ENCODE data around the gene SAMMSON. TPM values are rescaled to one million over a fixed set of nuclear protein-coding genes. Genes with fewer than 3 reads are reported as not detected.

The SAMMSON gene
- total RNA-seq, 1 donor from 2014 or later = 0.08 TPM

DNA sequence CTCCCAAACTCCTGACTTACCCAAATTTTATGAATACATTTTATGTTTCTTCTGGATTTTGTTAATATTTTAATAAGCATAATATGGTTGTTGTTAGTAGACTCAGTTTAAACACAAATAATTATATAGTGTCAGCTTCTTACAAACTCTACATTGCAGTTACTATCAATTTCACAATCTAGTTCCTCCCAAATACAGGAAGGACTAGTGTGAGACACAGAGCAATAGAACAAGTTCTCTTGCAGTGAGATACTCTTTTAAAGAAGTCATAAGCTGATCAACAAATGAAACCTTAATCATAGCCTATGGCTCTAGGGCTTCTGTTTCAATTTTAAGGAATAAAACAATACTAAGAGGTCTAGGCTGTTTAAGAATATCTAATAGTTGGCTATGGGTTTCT lies 86.1 kb downstream of the SAMMSON start:
- no peak for DNase-seq (ENCODE audit: low read depth)

DNA sequence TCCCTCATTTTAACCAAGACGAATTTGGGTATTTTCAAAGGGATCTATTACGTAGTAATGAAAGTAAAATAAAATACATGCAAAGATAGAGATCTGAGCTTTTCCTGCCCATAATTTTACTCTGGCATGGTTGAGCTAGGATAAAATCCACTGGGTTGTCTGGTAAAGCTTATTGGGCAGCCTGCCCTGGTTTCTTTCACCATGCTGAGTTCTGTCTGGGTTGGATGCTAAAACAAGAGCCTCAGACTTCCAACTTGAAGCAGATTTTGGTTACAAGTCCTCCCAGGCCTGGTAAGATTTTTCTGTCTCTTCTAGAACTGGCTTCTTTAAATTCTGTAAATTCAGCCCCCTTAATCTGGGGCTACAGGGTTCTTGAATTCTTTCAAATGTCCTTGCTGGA lies 86.8 kb downstream of the SAMMSON start:
- DNase-seq (ENCODE audit: low read depth) = no peak

DNA sequence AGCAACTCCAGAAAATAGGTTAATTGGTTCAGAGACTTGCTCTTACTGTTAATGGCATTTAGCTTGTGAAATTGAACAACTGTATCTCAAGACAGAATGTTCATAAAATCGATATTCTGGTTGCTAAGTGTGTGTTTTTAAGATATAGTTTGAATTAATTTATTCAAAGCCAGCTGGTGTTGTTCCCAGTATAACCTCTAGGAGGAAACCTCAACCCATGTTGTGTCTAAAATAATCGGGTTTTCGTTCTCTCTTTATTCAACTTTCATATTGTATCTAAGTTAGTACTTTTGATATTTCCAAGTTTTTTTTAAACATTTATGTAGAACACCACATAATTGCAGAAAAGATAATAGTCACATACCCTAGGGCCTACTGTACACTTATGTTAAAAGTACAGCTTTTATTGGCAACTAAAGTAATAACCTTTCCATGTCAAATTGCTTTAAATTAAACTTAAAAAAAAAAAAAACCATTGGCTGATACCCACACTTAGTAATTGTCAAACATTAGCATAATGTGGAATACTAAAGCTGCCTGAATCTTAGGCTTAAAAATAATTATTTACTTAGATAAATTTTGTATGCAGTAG lies 90.9 kb downstream of the SAMMSON start:
- peak; percentile 13 for DNase-seq (ENCODE audit: low read depth)

DNA sequence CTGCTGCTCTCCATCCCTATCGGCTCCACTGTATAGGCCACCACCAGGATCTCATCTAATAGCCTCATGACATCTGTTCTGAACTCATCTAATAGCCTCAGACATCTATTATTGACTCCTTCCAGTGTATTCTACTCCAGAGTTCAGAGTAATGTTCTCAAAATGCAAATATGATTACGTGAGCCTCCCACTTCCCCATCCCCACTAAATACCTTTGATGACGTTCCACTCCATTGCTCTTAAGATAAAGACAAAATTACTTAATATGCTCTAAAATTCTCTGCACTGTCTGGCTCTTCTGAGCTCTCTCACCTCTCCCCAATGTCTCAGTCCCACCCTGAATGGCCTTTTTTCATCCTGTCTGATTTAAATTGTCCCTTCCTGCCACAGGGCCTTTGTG lies 94.7 kb downstream of the SAMMSON start:
- no peak for DNase-seq (ENCODE audit: low read depth)

DNA sequence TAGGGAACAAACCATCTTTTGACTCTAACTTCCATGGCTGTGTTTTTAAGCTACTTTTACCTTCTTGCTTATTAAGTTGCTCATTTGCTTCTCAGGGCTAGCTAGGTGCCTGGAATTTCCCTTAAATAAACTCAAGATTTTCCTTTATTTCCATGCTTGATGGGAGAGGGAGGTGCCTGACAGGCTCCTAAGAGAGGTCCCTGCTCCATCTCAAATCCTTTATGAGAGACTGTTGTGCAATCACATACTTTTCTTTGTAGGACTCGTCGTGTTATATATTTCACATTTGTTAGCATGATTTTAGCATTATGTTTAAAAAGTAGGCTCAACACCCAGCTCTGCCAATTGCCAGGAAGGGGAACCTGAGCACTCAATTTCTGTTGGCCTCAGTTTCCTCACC lies 95.7 kb downstream of the SAMMSON start:
- no peak for DNase-seq (ENCODE audit: low read depth)

DNA sequence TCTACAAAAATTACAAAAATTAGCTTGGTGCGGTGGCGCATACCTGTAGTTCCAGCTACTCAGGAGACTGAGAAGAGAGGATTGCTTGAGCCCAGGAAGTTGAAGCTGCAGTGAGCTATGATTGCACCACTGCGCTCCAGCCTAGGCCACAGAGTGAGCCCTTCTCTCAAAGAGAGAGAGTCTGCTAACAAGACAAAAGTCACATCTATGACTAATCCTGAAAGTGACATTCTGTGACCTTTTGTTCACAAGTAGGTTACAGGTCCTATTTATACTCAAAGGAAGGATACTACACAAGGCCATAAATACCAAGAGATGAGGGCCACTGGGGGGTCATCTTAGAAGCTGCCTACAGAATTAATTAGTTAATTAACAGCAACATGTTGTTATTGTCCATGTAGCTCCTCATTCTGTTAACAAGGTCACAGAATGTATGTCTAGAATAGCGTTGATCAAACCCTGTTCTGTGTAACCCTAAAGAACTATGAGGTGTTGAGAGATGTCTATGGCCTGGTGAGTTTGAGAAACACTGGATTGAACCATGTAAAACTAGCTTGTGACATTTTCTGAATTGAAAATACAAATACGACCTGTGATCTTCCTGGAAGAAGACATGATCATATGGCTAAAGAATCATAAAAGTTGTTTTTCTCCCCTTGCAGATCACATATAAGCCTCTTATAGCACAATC lies 97.0 kb downstream of the SAMMSON start:
- DNase-seq (ENCODE audit: low read depth) = no peak

DNA sequence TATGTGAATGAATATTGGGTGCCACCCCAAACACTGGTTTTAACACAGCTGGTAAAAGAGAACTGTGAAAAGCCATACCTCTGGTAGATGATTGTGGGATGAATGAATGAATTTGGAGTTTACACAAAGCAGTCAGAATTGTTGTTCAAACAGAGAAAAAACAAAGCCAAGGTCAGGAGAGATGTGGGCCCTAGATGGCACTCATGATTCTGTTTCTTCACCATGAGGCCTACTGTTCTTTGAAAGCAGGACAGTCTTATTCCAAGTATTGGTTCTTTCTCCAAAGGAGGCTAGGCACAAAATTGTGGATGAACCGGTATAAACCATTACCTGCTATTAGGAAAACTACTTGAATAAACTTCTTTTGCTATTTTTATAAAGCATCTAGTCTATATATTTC lies 97.6 kb downstream of the SAMMSON start:
- DNase-seq (ENCODE audit: low read depth) = no peak

DNA sequence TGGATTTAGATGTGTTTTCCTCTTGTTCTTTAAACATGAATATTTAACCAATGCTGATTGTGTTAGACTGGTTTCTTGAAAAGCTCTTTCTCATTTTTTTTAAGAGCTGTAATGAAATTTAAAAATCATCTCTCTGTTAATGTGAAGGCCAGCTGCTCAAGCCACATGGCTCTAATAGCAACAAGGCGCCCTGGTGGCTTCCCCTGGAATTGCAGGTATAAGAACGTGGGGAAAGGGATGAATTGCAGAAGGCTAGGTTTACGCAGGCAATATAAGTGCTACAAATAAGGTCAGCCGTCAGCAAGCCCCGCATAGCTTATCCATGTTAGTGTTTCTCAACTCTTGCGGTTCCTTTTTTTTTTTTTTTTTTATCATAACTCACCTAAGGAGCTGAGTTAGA lies 108.5 kb downstream of the SAMMSON start:
- peak; percentile 5 for DNase-seq (ENCODE audit: low read depth)

DNA sequence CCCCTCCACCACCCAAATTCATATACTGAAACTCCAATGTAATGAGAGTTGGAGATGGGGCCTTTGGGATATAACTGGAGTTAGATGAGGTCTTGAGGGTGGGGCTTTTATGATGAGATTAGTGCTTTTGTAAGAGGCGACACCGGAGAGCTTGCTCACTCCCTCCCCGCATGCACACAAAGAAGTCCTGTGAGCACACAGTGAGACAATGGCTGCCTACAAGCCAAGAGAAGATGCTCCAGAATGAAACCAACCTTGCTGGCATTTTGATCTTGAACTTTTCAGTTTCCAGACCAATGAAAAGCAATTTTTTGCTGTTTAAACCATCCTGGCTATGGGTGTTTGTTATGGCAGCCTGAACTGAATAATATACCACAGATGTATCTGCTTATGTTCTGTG lies 109.0 kb downstream of the SAMMSON start:
- no peak for DNase-seq (ENCODE audit: low read depth)

DNA sequence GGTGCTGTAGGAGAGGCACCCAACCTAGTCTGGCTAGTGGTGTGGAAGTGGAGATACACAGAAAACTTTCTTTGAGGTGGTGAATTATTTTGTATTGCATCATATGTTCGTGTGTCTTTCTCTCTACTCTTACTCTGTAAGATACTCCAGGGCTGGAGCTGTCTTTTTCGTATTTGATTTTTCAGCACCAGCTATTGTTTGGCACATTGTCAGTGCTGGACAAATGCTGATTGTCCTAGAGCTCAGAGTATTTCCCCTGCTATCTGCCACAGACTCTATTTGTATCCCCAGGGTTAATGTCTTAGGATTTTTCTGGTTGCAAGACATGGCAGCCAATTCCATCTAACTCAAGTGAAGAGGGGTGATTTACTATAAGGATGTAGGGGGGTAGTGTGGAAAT lies 110.5 kb downstream of the SAMMSON start:
- DNase-seq (ENCODE audit: low read depth) = no peak

DNA sequence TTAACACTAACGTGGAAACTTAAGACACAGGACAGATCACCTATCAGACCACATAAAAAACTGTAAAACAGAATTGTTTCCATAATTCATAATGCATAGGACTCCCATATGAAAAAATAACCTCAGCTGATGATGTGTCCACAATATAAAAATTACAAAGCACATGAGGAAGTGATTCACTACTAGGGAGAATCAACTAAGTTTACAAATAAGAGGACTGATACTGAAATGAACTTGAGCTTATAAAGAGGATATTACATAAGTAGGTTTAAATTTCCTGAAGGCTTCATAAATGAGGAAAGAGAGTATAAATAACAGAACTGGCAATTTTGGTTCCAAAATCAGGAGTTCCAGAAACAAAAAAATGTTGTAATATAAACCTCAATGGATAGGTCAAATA lies 111.9 kb downstream of the SAMMSON start:
- no peak for DNase-seq (ENCODE audit: low read depth)

DNA sequence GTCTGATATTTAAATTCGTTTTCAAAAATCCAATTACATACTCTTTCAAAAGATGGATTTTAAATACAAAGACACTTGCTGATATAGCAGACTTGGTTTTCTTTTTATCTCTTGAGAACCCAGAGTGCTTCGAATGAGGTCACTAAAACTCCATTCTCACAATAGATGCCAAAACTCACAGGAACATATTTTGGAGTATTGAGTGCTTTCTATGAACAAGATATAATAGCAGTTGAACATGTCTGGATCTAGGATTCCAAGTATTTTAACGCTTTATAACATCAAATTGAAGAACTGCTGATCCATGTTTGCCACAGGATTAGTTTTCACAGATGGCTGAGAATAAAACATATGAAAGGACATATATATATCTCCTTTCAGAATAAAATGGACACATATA lies 113.2 kb downstream of the SAMMSON start:
- DNase-seq (ENCODE audit: low read depth) = no peak

DNA sequence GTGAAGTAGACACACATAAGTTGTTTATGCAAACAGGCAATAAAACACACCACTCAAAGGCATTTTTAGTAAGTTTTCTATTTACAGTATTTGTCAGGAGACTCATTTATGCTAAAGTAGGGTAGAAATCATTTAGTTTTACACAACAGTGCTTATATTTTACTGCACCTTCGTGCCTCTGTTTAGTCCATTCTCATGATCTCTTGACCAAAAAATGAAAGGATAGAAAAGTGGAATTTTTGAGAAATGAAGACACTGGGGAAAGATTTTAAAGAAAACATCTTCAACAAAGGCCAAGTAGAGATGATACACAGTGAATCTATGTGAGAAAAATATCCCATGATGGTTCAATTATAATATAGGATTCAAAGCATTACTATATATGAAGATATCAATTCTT lies 114.9 kb downstream of the SAMMSON start:
- DNase-seq (ENCODE audit: low read depth) = no peak

DNA sequence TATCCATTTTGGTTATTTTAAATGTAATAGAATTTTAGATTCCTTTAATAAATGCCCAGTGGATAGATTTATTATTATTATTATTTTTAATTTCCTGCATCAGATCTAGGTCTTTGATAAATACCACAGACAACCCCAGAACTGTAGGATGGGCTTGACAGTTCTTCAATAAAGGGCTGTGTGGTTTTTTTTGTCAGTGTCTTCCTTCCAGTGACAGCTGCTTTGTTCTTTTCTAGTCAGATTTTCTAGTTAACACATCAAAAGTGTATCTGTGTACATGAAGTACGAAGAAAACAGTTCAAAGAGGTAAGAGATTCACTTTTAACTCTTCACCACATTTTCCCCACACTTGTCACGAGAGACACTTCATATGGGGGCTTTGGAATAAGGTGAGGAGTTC lies 120.3 kb downstream of the SAMMSON start:
- DNase-seq (ENCODE audit: low read depth) = no peak

Data from myocyte (in vitro differentiated cells).